T-helper 1 cell treated with Interleukin-12 subunit alpha and Interleukin-12 subunit beta and Interleukin-4 antibody, amounts not matched to agents 30 μg/mL and 1 μg/mL, for 36 hours (primary cell): ENCODE measurements around the gene C5.

Experiments
- H3K27ac Mint-ChIP-seq: one replicate; pipeline ENCODE4 v1.8.0; 2021; ENCODE audit warnings: mild to moderate bottlenecking, mixed read lengths
- H3K27me3 Mint-ChIP-seq: one replicate; pipeline ENCODE4 v1.8.0; 2021; ENCODE audit warnings: low read depth, mixed read lengths
- H3K36me3 Mint-ChIP-seq: one replicate; pipeline ENCODE4 v1.8.0; 2021; ENCODE audit warnings: low read depth, mixed read lengths
- H3K4me1 Mint-ChIP-seq: one replicate; pipeline ENCODE4 v1.8.0; 2021; ENCODE audit warnings: low read depth, mixed read lengths
- H3K4me3 Mint-ChIP-seq: one replicate; pipeline ENCODE4 v1.8.0; 2021; ENCODE audit warnings: mild to moderate bottlenecking, moderate library complexity, mixed read lengths
- H3K9me3 Mint-ChIP-seq: one replicate; pipeline ENCODE4 v1.8.0; 2021; ENCODE audit warnings: mixed read lengths

Gene C5

GRCh38 chr9:120936011-120936763 lies 113.9 kb downstream of the C5 start:
- Mint-ChIP-seq H3K9me3 (no peaks in the 10 kb centered on the region), H3K27ac (peak overlapping the region; percentile 78), H3K27me3 (peaks cover 12% of the 10 kb centered on the region), H3K36me3 (peaks cover under 1% of the 10 kb centered on the region), H3K4me1 (peaks cover 55% of the 10 kb centered on the region), H3K4me3 (peak overlapping the region; percentile 43)

- Mint-ChIP-seq H3K4me3 (peak overlapping the region; percentile 43), H3K4me1 (peaks cover 59% of the 10 kb centered on the region), H3K9me3 (no peaks in the 10 kb centered on the region), H3K36me3 (peaks cover 4% of the 10 kb centered on the region), H3K27me3 (peaks cover 4% of the 10 kb centered on the region), H3K27ac (peak overlapping the region; percentile 78)
Measured at GRCh38 chr9:120935383-120935857, 114.7 kb downstream of the C5 start.

- H3K27me3 Mint-ChIP-seq, result no peaks in the 10 kb centered on the region
- H3K4me3 Mint-ChIP-seq, result no peak overlapping the region
- peaks cover 70% of the 10 kb centered on the region for H3K4me1 Mint-ChIP-seq
- peak overlapping the region; percentile 63 for H3K27ac Mint-ChIP-seq
- H3K36me3 Mint-ChIP-seq, result peaks cover 4% of the 10 kb centered on the region
- H3K9me3 Mint-ChIP-seq, result no peaks in the 10 kb centered on the region
Measured at GRCh38 chr9:120934281-120934680, 115.8 kb downstream of the C5 start.

- H3K4me3 Mint-ChIP-seq, result no peak overlapping the region
- H3K27me3 Mint-ChIP-seq, result no peaks in the 10 kb centered on the region
- peaks cover 72% of the 10 kb centered on the region for H3K4me1 Mint-ChIP-seq
- peak overlapping the region; percentile 77 for H3K27ac Mint-ChIP-seq
- no peaks in the 10 kb centered on the region for H3K9me3 Mint-ChIP-seq
- H3K36me3 Mint-ChIP-seq, result peaks cover 4% of the 10 kb centered on the region
Measured at GRCh38 chr9:120933310-120934055, 116.6 kb downstream of the C5 start.

- Mint-ChIP-seq H3K27me3 (no peaks in the 10 kb centered on the region), H3K9me3 (no peaks in the 10 kb centered on the region), H3K4me3 (peak overlapping the region; percentile 75), H3K4me1 (peaks cover 82% of the 10 kb centered on the region), H3K36me3 (peaks cover 4% of the 10 kb centered on the region), H3K27ac (peak overlapping the region; percentile 100)
Measured at GRCh38 chr9:120932086-120932823, 117.8 kb downstream of the C5 start.

- Mint-ChIP-seq H3K27me3 (no peaks in the 10 kb centered on the region), H3K4me3 (peak overlapping the region; percentile 75), H3K9me3 (no peaks in the 10 kb centered on the region), H3K36me3 (peaks cover 4% of the 10 kb centered on the region), H3K27ac (peak overlapping the region; percentile 100), H3K4me1 (peaks cover 84% of the 10 kb centered on the region)
Measured at GRCh38 chr9:120931231-120932085, 118.6 kb downstream of the C5 start.

GRCh38 chr9:120929229-120929791 lies 120.8 kb downstream of the C5 start:
- H3K4me3 Mint-ChIP-seq, result peak overlapping the region; percentile 72
- peaks cover 79% of the 10 kb centered on the region for H3K4me1 Mint-ChIP-seq
- no peaks in the 10 kb centered on the region for H3K9me3 Mint-ChIP-seq
- peaks cover 12% of the 10 kb centered on the region for H3K36me3 Mint-ChIP-seq
- H3K27me3 Mint-ChIP-seq, result no peaks in the 10 kb centered on the region
- peak overlapping the region; percentile 91 for H3K27ac Mint-ChIP-seq

GRCh38 chr9:120928483-120929228 lies 121.4 kb downstream of the C5 start:
- peak overlapping the region; percentile 87 for H3K4me3 Mint-ChIP-seq
- H3K9me3 Mint-ChIP-seq, result no peaks in the 10 kb centered on the region
- peaks cover 19% of the 10 kb centered on the region for H3K36me3 Mint-ChIP-seq
- no peaks in the 10 kb centered on the region for H3K27me3 Mint-ChIP-seq
- peaks cover 79% of the 10 kb centered on the region for H3K4me1 Mint-ChIP-seq
- peak overlapping the region; percentile 98 for H3K27ac Mint-ChIP-seq

GRCh38 chr9:120928015-120928482 lies 122.0 kb downstream of the C5 start:
- Mint-ChIP-seq H3K4me1 (peaks cover 78% of the 10 kb centered on the region), H3K36me3 (peaks cover 25% of the 10 kb centered on the region), H3K27ac (peak overlapping the region; percentile 98), H3K9me3 (no peaks in the 10 kb centered on the region), H3K4me3 (peak overlapping the region; percentile 87), H3K27me3 (no peaks in the 10 kb centered on the region)

GRCh38 chr9:120927269-120928014 lies 122.6 kb downstream of the C5 start:
- Mint-ChIP-seq H3K4me1 (peaks cover 77% of the 10 kb centered on the region), H3K36me3 (peaks cover 31% of the 10 kb centered on the region), H3K9me3 (no peaks in the 10 kb centered on the region), H3K4me3 (peak overlapping the region; percentile 87), H3K27me3 (no peaks in the 10 kb centered on the region), H3K27ac (peak overlapping the region; percentile 98)

GRCh38 chr9:120926397-120926928 lies 123.6 kb downstream of the C5 start, which contains the start of gene TRAF1:
Gene TRAF1, minus strand, starts transcription at chr9:120926796. Its CDS starts 721 bp downstream, at chr9:120926075.
- Mint-ChIP-seq H3K27me3 (no peaks in the 10 kb centered on the region), H3K27ac (peak within 1 kb of the TSS; percentile 98), H3K36me3 (peaks cover 40% of the 10 kb centered on the region), H3K9me3 (no peaks in the 10 kb centered on the region), H3K4me1 (peaks cover 77% of the 10 kb centered on the region), H3K4me3 (peak within 1 kb of the TSS; percentile 87)
